NCI-H82 (cell line): ENCODE results near the gene RNF38.
A peak's percentile ranks its signal among the peaks of the same experiment; 100 is the strongest.
"Not testable (repeated sequence)": the region's sequence is repeated elsewhere in the genome, so short reads cannot be mapped to it uniquely, and the experiment has no call there.

Experiments
- DNase-seq: peaks from one replicate; lab custom pipeline; 2025; lab: John Stamatoyannopoulos, UW

Gene RNF38

GRCh38 chr9:36399980-36400331, at the start of gene RNF38:
Gene RNF38, minus strand, starts transcription at chr9:36400269. Its CDS starts 161 bp downstream, at chr9:36400108.
- DNase-seq: no peak

GRCh38 chr9:36448555-36448954, 48.5 kb upstream of the RNF38 start:
- DNase-seq: not testable (repeated sequence)

- no peak for DNase-seq
These were observed 47.9 kb upstream of the RNF38 start for GRCh38 chr9:36448017-36448416.

DNA sequence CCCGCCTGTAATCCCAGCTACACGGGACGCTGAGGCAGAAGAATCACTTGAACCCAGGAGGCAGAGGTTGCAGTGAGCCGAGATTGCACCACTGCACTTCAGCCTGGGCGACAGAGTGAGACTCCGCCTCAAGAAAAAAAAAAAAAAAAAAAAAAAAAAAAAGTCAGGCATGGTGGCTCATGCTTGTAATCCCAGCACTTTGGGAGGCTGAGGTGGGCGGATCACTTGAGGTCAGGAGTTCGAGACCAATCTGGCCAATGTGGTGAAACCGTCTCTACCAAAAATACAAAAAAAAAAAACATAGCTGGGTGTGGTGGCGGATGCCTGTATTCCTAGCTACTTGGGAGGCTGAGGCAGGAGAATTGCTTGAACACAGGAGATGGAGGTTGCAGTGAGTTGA, 46.6 kb upstream of the RNF38 start:
- DNase-seq: not testable (repeated sequence)

DNA sequence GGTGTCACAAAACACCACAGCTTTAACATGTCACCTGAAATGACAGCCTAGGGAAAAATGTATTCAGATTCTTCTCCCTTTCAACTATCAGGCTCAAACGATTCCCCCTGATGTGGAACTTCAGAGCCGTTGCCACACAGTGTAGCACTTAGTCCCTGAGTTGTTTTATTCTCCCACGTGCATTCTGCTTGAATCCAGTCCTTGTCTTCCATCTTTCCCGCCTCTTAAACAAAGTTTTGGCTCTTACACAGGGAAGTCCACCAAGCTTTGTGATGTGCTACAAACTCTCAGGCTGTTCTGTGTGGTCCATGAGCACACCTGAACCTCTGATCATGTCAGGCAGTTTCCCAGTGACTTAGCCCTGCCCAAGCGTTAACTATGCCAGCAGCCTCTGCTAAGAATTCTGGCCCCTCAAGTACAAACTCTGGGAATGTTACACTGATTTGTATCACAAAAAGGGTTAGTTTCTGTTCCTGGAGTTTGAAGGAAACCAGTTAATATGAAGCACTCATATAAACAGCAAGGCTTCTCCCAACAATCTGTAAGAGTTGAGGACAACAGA, 45.8 kb upstream of the RNF38 start:
- no peak for DNase-seq

DNA sequence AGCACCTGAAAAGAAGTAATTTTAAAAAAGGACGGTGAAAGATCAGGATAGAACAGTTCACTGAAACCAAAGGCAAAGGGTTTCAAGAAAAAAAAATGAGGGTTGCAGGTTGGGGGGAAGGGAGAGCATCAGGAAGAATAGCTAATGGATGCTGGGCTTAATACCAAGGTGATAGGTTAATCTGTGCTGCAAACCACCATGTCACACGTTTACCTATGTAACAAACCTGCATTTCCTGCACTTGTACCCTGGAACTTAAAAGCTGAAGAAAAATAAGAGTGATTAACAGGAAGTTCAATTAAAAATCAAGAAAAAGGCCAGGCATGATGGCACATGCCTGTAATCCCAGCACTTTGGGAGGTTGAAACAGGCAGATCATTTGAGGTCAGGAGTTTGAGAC, 44.1 kb upstream of the RNF38 start:
- DNase-seq: no peak

GRCh38 chr9:36443581-36443980, 43.5 kb upstream of the RNF38 start:
- no peak for DNase-seq

DNA sequence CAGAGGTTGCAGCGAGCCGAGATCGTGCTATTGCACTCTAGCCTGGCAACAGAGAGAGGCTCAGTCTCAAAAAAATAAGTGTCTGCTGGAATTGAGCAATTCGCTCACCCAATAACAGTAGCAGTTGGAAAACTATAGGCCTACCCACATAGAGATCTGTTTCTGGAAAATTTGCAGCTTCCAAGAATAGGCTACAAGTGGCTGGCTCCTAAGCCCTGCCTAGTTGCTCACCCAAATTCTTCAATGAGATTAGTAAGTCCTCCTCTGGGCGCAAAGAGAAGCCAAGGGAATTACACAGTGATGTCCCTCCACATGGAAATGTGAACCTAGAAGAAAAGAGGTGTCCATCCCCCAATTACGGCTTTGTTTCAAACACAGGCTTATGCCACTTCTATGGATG, 42.6 kb upstream of the RNF38 start:
- DNase-seq: peak; percentile 30

DNA sequence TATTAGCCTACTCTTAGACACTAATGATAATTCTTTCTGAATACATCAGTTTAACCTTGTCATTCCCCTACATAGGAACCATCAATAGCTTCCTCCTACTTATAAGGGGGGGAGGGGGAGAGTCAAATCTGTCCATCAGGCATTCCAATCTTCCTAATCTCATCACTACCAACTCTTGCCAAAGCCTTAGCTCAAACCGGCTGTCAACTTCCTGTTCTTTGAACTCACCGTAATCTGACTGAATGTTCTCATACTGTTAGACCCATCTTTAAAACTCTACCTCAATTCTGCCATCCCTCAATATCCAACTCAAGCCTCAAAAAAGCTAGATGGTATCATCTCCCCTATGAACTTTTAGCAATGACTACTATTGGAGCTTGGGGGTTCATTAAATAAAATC, 41.9 kb upstream of the RNF38 start:
- peak; percentile 85 for DNase-seq

GRCh38 chr9:36438536-36439236, 38.6 kb upstream of the RNF38 start:
- DNase-seq: no peak

GRCh38 chr9:36437790-36438189, 37.7 kb upstream of the RNF38 start:
- no peak for DNase-seq

DNA sequence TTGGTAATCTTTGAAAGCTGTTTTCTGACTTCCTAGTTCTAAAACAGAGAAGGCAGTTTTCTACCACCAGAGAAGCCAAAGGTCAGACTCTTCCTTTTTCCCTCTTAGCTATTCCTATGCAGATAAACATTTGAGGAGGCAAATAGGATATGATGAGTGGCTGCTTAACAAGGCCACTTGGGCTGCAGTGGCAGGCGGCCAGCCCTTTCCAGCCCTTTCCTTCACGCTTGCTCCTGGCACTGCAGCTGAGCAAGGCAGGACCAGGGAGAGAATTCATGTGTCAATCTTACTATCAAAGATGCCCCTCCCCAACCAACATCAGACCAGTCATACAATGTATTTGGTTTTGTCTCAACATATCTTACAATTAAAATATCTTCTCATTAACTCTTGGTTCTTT, 36.8 kb upstream of the RNF38 start:
- no peak for DNase-seq

GRCh38 chr9:36433386-36433785, 33.3 kb upstream of the RNF38 start:
- no peak for DNase-seq

- no peak for DNase-seq
These were observed 31.0 kb upstream of the RNF38 start for GRCh38 chr9:36431078-36431477.

- DNase-seq: no peak
These were observed 26.9 kb upstream of the RNF38 start for GRCh38 chr9:36426945-36427344.

DNA sequence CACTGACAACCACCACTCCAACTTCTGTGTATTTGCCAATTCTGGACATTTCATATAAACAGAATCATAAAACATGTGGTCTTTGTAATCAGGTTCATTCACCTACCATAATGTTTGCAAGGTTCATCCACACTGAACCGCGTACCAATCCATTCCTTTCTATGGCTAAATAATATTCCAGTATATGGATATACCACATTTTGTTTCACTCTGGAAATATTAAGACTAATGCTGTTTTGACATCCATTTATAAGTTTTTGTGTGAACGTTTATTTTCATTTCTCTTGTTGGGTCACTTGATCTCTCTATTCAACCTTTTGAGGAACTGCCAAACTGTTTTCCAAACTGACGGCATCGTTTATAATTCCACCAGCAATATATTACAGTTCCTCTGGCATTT, 26.3 kb upstream of the RNF38 start:
- DNase-seq: no peak

GRCh38 chr9:36424289-36425055, 24.4 kb upstream of the RNF38 start:
- no peak for DNase-seq

- no peak for DNase-seq
These were observed 23.1 kb upstream of the RNF38 start for GRCh38 chr9:36423206-36423605.

- DNase-seq: no peak
These were observed 16.8 kb upstream of the RNF38 start for GRCh38 chr9:36416890-36417289.

DNA sequence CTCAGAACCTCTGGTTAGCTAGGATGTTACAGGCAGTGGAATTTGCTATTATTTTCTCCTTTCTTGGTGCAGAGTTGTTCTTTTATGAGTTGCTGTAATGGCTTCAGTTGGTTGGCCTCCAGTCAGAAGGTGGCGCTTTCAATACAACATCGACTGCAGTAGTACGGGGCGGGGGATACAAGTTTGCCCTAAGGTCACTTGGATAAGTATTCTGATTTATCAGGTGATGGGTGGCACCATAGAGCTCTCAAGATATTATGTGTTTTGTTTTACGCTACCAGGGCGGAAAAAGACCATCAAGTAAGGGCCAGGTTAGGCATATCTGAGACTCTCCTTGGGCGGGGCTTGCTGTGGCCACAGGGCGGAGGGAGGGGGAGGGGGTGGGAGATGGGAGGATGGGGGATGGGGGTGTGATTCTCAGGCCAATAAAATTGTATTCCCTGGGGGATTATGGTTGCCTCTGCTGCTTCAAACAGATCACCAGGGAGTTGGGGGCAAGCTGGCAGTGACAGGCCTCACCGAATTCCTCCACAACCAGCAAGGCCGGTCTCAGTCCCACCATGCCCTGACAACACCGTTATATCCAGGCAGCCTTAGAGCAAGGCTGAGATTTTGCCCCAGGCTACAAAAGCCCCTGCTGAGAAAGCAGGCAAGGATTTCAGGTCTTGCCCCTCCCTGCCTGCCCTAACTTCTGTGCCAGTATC, 15.9 kb upstream of the RNF38 start:
- peak; percentile 6 for DNase-seq

DNA sequence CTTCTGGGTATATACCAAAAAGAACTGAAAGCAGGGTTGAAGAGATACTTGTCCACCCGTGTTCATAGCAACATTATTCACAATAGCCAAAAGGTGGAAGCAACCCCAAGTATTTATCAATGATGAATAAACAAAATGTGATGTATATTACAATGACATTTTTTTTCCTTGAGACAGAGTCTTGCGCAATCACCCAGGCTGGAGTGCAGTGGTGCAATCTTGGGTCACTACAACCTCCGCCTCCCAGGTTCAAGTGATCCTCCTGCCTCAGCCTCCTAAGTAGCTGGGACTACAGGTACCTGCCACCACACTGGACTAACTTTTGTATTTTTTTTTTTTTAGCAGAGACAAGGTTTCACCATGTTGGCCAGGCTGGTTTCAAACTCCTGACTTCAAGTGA, 11.3 kb upstream of the RNF38 start:
- DNase-seq: not testable (repeated sequence)

GRCh38 chr9:36409076-36409475, 9.0 kb upstream of the RNF38 start:
- not testable (repeated sequence) for DNase-seq
